GM21576 (cell line): Measurements from ENCODE around the gene PRR7.

ENCODE experiments used
- ATAC-seq: cut with Tn5 transposase; IDR thresholded peaks from one replicate; pipeline ENCODE4 v1.9.1; 2021; ENCODE audit warnings: mild to moderate bottlenecking, moderate library complexity; ENCODE audit not compliant: unreplicated experiment

The PRR7 gene

GRCh38 chr5:177466861-177467260, 20.2 kb downstream of the PRR7 start:
- no peak for ATAC-seq

GRCh38 chr5:177467436-177467835, 20.8 kb downstream of the PRR7 start:
- ATAC-seq, result no peak

- no peak for ATAC-seq
Measured at GRCh38 chr5:177468329-177468684, 21.7 kb downstream of the PRR7 start.

GRCh38 chr5:177468685-177469628, 22.3 kb downstream of the PRR7 start:
- ATAC-seq, result no peak

- no peak for ATAC-seq
Measured at GRCh38 chr5:177469750-177470525, 23.3 kb downstream of the PRR7 start.

- ATAC-seq, result no peak
Measured at GRCh38 chr5:177470759-177471536, 24.3 kb downstream of the PRR7 start.

GRCh38 chr5:177471610-177472356, 25.2 kb downstream of the PRR7 start:
- no peak for ATAC-seq

GRCh38 chr5:177472460-177473442, 26.1 kb downstream of the PRR7 start:
- ATAC-seq, result peak; percentile 43

GRCh38 chr5:177473443-177474001, 26.9 kb downstream of the PRR7 start, which contains the start of gene DBN1:
DBN1 (minus strand) TSS chr5:177473634; CDS start chr5:177473521, 113 bp downstream.
- no peak for ATAC-seq

GRCh38 chr5:177474002-177474476, 27.4 kb downstream of the PRR7 start:
- ATAC-seq, result no peak

GRCh38 chr5:177474846-177475562, 28.4 kb downstream of the PRR7 start:
- no peak for ATAC-seq

- ATAC-seq, result no peak
Measured at GRCh38 chr5:177475563-177476427, 29.2 kb downstream of the PRR7 start.

- ATAC-seq, result no peak
Measured at GRCh38 chr5:177476531-177477233, 30.1 kb downstream of the PRR7 start.

GRCh38 chr5:177477701-177478477, 31.3 kb downstream of the PRR7 start:
- no peak for ATAC-seq

- no peak for ATAC-seq
Measured at GRCh38 chr5:177478711-177479646, 32.4 kb downstream of the PRR7 start.
